IPS-NIHi7 (cell line): ENCODE measurements around the gene ENTR1.

Source experiments
- DNase-seq: peaks from one replicate; pipeline ENCODE4 v3.0.0; 2012; ENCODE audit warnings: mixed read lengths; ENCODE audit errors: extremely low spot score

The ENTR1 gene

DNA sequence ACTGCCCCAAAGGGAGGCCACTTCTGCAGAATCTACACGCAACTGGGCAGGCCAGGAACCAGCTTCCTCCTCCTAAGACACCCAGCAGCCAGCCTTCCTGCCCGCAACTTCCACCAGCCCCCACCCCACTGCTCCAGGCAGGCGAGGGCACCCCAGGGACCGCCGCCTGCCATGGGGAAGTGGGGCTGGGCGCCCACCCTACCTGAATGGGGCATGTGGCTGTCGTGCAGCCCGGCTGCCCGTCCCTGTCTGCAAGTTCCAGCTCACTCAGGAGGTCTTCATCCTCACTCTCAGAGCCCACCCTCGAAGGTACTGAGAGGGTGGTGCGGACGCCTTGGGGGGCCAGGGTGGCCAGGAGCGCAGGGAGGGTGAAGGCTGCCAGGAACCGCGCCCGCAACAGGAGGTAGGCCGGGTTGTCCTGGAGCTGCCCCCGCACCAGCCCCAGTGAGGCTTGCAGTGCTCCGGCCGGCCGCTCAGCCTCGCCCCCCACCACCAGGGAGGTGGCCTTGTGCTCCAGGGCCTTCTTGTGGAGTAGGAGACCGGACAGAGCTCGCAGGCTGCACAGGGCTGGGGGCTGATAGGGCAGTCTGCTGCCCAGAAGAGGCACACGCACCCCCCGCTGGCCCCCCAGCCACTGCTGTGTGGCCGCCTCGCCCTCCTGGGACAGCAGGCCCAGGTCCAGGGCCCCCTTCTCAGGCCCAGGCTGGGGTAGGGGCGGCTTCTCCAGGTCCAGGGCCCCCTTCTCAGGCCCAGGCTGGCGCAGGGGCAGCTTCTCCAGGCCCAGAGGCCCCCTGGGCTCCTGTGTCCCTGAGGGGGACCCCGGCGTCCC lies 32.9 kb downstream of the ENTR1 start:
- no peak for DNase-seq

DNA sequence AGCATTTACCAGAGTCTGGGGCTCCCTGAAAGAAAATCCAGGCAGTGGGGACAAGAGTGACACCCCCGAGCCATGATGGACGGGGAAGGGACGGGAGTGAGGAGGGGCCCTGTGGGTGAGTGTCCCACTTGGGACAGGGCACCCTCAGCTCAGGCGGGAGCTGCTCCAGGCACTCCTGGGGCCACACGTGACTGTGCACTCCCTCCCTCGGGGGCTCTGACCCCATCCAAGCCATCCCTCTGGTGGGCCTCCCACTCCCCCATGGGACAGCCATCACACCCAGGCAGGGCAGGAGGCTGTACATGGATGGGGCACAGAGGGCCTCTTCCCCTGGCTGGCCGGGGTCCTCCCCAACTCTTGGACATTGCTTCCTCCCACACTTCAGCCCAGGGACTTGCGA lies 34.0 kb downstream of the ENTR1 start:
- no peak for DNase-seq

DNA sequence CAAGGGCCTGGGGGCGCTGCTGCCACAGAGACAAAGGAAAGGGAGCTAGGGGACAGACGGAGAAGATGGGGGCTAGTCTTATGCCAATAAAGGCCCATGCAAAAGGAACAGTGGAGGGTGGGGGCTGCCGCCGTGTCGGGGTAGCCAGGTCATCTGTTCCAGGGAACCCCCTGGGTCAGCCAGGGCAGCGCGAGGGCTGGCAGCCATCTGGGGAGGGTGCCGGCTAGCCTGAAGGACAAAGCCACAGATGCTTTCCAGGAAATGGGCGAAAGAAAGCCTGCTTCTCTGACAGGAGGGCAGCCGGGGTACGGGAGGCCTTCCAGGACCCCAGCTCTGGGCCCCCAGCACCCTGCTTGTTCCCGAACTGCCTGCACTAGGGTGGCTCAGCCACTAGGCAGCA lies 35.3 kb downstream of the ENTR1 start:
- DNase-seq, result no peak

DNA sequence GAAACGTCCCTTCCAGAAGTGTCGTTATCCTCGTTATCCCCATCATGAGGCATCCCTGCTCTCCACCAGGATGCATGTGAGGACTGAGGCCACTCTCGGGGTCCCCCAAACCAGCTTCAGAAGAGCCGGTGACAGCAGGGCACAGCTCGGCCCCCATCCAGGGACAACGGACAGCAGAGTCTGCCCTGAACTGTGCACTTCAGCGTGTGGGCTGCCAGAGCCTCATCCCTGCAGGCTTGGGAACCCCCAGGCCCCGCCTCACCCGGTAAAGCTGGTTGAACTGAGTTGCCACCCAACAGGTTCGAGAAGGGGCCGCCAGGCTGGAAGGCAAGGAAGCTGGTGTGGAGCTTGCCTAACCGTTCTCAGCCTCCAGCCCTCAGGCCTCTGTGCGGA lies 36.2 kb downstream of the ENTR1 start:
- no peak for DNase-seq

DNA sequence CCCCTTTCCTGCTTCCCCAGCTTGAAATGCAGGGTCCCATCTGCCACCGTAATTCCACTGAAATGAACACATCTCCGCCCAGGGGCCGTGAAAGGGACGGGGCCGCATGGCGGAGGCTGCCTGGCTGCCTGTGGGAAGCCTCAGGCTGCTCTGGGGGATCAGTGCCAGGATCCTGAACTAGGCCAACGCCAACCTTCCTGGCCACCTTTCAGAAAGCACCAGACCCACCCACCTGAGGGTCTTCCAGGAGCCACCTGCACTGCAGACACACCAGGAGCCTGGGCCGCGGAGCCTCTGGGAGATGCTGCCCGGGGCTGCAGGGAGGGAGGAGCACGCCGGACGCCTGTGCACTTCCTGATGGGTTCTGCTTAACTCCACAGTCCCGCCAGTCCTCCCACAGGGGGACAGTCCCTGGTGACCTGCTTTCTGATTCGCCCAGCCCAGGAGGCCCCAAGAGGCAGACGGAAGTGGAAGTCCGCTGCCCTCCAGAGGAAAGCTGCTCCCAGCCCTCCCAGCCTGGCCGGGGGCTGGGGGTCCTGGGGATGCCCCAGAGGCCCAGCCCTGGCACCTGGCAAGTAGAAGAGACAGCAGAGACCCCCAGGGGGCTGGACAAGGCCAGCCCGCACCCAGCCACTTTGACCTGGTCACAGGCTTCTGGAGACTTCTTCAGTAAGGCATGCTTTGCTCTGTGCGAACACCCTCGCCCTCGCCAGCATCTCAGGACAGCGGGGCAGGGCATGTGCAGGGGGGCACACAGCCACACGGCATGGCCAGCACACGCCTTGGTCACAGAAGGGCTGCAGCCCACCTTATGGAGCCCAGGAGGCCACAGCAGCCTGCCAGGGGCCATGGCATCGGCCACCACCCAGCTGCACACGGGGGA lies 36.9 kb downstream of the ENTR1 start, which contains the start of gene CARD9:
Gene CARD9 (minus strand): TSS at position 370 of the 883 bp plus-strand sequence. CDS start 1,591 bp downstream, outside the sequence.
- DNase-seq, result no peak

DNA sequence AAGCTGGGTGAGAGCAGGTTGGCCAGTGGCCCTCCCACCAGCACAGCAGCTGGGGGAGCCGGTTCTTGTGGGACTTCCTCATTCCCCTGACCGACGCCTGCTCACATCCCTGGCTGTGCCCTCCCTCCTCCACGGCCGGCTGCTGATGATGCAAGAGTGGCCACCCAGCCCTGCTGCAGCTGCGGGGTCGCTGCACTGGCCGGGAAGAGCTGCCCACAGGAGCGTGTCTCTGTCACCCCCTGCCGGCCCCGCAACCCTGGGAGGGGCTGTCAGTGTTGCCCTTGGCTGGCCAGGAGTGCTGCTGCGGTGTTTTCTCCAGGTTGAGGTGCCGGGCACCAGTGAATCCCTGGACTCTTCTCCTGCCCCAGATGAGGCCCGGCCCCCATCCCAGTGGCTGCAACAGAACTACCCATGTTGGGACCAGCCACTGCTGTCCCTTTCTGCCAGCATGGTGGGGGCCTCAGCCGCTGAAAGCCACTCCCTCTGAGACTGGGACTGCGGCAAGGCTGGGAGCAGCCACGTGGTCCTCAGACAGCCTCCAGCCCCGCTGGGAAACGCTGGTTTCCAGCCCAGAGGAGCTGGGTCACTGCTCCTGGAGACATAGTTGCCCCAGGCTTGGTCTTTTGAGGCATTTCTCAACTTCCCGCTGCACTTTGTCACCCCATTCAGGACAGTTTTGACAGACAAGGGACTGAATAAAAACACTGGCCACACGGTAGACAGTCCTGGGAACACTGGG lies 37.7 kb downstream of the ENTR1 start:
- DNase-seq, result peak; percentile 28

DNA sequence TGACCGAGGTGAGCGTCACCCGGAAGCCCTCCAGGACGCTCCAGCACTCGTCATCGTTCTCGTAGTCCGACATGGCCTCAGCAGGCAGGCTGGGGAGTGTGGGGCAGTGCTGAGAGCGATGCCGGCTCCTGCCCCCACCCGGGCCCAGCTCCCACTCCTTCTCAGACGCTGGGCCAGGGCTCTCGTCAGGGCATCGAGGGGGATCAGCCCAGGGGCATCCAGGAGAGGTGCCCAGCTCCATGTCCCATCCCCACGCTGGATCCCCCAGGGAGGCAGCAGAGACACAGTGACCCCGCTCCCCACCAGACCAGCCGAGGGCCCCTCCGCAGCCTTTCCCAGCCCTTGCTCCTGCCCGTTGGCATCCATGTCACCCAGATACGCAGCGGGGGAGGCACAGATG lies 38.4 kb downstream of the ENTR1 start:
- DNase-seq, result no peak

DNA sequence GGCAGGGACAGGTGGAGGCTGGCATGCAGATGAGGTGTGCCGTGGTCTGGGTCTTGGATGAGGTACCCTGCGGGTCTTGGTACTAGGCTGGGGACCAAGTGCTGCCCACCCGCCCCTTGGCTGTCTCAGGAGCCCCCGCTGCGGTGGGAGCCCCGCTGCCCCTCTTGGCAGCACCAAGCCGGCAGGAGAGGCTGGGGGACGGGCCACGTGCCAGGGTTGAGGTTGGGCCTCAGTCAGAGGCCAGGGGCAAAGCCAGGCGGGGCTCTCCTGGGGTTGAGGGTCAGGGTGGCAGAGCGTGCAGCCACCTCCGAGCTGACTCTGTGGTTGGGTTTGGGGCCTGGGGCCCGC lies 38.9 kb downstream of the ENTR1 start:
- DNase-seq, result no peak

DNA sequence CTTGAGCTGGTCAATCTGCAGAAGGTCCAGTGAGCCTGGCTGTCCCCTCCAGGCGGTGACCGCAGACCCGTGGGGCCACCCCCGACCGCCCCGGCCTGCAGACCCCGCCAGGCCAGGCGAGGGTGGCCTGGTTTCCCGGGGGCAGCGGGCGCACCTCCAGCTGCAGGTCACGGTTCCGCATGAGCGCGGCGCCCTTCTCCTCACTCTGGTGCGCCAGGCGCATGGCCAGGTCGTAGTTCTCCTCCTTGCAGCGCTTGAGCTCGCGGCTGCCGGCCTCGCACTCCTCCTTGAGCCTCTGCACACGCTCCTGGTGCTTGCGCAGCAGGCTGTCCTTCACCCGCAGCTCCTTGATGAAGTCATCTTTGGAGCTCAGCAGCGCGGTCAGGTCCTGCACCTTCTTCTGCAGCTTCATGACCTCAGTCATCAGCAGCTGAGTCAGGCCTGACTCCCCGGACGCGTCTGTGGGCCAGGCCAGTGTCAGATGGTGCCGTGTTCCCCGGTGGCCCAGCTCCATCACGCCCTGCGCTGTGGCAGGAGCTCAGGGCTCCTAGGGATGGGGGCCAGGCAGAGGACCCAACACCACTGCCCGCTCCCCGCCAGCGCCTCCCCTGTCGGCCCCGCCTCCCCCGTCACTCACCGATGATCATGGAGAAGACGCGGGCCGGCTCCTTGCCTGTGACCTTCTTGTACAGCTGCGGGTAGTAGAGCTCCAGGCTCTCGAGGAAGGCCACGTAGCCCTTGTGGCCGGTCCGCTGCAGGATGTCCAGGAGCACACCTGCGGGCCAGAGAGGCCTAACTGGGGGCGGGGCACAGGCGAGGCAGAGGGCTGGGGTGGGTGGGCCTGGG lies 39.5 kb downstream of the ENTR1 start:
- no peak for DNase-seq

DNA sequence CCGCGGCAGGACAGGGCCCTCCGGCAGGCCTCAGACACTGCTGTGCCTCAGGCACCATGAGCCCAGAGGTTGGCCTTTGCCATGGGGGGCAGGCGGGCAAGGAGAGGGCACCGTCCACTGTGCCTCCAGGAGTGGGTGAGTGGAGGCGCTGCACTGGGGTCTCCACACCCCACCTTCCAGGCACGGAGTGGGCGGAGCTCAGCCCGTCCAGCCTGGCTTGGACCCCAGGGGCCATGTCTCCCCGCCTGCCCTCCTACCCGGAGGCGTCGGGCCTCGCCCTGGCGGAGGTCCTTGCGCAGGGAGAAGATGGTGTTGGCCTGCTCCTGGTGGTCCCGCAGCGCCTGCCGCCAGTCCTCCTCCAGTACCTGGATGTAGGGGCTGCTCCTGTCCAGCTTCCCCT lies 40.4 kb downstream of the ENTR1 start:
- DNase-seq, result no peak

DNA sequence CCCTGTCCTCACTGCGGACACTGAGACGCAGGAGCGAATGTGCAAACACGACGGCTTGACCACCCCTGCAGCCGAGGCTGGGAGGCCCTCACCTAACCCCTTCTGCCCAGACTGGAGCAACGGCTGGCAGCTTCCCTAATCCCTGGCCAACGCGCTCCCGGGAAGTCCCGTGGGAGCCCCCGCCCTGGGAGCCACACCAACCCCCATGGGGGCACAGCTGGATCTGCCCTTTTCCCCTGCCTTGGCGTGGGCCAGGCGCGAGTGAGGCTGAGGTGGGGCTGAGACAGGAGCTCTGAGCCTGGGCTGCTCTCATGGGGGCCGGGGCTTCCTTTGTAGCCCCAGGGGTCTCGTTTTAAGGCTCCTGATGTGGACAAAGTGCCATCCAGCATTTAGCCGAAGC lies 42.2 kb downstream of the ENTR1 start:
- no peak for DNase-seq

DNA sequence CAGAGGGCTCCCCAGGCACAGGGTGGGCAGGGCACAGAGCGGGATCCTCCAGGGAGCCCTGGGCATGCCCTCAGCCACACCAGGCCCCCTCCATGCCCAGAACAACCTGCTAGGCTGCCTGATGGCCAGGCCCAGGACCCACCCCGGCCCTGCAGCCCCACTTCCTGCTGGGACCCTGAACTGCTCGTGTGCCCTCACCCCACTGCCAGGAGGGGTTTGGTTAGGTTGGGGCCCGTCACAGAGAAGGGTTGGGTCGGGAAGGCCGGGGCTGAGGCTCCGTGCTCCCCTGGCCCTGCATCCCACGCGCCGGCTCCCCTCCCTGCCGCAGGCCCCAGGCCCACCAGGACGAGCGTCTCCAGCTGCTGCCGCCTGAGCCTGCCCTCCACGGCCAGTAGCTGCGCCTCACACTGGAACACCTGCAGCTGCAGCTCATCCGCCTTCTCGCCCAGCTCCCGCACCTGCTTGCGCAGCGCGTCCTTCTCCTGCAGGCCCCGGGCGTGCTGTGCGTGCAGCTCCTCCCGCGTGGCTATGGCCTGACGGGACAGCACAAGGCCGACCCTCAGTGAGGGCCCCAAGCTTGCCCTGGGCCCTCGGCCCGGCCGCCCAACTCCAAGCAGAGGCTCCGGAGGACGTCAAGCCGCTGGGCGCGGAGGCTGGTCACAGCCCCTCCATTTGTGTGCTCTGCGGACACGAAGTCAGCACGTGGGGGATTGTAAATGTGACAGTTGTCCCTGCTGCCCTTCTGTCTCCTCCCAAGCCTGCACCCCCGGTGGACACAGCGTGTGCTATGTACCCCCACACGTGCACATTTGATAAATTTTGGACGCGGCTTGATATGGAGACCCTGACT lies 42.9 kb downstream of the ENTR1 start:
- DNase-seq, result no peak

DNA sequence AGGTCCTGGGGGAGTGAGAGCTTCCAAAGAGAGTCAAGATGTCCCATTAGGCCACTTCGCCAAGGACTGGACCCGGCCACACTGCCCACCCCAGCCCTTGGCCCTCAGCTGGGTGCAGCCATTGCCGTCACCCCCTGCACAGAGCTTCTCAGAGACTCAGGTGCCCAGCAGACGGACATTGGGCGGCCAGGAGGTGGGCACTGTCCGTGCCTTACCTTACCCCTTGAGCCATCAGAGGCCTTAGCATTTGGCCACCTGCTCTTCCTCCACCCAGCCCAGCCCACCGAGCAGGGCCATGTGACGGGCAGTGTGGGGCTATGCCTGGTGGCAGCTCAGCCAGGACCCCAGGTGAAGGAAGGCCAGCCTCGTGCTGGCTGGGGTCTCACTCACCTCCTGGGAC lies 43.6 kb downstream of the ENTR1 start:
- DNase-seq, result no peak

DNA sequence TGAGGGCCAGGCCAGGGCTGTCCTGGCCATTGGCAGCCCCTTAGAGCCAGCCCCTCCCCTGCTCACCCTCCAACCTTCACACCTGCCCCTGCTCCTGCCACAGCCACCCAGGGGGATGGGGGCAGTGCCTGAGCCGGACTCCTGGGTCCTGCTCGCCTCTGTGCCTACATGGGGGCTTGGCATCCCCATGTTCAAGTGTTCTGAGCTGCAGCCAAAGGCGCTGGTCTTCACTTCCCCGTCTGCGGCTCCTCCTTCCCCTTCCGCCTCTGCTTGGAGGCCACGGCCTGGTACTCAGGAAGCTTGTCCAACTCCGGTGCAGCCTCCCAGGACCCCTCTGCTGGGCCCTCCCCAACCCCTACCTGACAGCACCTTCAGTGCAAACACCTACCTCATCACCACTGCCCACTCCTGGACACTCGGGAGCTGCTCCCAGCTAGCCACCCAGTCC lies 44.6 kb downstream of the ENTR1 start:
- DNase-seq, result no peak

DNA sequence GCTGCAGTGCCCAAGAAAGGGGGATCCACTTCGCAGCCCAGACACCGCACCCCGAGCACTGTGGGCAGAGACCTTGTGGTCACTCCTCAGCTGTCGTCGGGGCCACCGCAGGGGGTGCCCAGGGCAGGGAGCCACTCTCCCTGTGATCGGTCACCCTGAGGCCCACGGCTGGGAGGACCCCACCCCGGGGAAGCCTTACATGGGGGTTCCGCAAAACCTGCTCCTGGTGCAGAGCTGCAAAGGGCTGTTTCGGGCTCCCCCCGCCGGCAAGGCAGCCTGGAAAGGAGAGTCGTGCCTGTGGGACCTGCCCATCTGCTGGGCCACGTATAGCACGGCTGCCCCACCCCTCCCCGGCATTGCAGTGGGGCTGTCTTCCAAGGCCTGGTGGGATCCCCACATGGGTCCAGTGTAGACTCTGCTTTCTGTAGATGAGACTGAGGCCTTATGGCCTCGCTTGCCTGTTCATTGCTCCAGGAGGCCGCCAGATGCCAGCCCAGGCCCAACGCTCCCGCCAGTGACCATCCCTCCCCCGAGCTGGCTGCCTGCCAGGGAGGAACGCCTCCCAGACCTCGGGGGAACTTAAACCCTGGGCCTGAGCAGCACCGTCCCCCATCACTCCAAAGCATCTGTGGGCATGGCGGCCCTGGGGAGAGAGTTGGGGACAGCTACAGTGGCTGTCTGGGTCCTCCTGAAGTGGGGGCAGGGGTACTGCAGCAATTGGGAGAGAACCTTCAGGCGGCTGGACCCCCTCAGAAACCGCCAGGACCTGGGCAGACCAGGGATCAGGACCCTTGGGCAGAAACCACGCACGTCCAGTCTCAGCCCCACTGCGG lies 45.3 kb downstream of the ENTR1 start:
- no peak for DNase-seq

DNA sequence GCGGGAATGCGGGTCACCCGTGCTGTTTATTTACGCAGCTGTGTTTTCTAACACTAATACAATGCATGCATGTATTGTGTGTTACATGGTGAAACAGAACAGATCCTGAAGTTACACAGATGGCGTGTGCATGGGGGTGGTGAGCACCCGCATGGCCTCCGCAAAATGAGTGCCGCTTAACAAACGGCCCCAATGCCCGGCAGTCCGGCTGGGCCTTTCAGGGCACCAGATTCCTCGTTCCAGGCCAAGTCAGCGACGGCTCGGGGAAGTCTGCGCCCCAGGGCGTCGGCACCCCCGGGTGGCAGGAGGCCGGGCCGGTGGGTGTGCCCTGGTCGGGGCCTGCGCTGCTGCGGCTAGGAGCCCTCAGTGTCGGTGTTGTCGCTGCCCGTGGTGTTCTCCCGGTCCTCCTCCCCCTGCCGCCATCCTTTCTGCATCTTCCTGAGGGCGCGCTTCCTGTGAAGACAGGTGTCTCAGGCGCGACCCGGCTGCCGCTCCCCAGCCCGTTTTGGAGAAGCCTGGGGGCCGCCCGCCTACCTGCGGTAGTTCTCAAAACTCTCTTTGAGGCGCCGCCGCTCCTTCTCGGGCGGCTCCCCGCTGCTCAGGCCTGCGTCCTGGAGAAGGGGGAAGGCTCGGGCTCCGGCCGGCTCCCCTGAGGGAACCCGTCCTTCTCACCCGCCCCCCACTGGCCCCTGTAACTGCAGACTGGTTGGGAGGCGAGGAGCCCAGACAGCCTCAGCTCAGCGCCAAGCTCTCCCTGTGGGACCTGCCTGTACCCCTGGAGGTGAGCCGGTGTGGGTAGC lies 46.3 kb downstream of the ENTR1 start:
- DNase-seq, result no peak

DNA sequence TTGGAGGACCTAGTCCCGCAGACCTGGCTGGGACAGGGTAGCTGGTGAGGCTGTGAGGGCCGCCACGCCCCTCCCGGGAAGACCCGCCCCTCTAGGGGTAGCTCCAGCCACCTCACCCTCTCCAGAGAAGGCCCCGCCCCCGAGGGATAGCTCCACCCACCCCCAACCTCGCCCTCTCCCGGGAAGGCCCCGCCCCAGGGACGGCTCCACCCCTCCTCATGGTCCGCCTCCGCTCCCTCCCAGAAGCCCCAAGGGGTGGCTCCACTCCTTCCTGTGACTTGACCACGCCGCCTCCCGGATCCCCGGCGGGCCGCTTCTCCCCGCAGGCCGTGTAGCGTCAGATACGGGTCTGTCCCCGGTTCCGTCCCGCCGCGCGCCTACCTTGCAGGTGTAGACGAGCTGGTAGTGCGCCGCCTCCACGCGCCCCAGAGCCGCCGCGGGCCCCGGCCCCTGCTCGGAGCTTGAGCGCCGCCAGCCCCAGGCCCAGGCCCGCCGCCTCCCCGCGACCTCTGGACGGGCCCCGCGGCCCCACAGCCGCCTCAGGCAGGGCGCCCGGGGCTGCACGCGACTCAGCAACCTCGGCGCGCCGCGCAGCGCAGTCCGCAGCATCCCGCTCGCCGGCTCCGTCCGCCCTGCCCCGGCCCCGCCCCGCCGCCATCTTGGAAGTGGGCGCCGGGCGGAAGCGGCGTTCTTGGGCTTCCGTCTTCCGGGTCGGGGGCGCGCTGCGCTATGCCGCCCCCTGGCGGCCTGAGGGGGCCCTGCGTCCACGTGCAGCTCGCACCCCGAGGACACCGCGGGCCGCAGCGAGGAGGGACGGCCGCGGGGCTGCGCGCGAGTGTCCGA lies 47.1 kb downstream of the ENTR1 start, which contains the start of gene DNLZ:
Gene DNLZ (minus strand): TSS at position 639 of the 843 bp plus-strand sequence. CDS start 30 bp downstream, at position 609.
- DNase-seq, result peak; percentile 100

DNA sequence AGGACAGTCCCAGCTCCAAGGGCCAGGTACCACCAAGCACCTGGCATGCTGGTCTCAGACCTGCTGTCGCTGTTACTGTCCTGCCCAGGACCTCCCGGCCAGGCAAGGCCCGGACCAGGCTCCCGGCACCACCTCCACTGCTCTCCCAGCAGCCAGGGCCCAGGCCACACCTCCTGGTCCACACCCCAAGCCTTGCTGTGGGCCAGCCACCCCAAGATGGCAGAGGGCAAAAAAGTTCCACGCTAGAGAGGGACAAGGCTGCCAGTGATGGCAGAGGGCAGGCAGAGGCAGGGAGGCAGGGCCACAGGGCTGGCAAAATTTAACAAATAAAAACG lies 48.0 kb downstream of the ENTR1 start:
- no peak for DNase-seq
